ENCODE data around the gene RPS6KA5. TPM values are rescaled to one million over a fixed set of nuclear protein-coding genes. Genes with fewer than 3 reads are reported as not detected.

The RPS6KA5 gene
- total and polyA plus RNA-seq, 10 donors = 1.4 to 17.8 (median 8.5) TPM

GRCh38 chr14:90851327-90852036 is 209.0 kb downstream of the RPS6KA5 start:
- 91 to 95% (median 94%) methylated on average over 5 of the region's 5 CpGs for WGBS, 5 donors
- Histone ChIP-seq H3K4me3 (no peak overlapping the region), H3K4me1 (peaks cover 0 to 9% (median 2%) of the 10 kb centered on the region in 6 donors), H3K27ac (peak overlapping the region in 4 of 8 donors; percentile 27 to 51 (median 28)), H3K27me3 (replicated peaks in 1 of 7) (no peaks in the 10 kb centered on the region), H3K9me3 (no peaks in the 10 kb centered on the region), H3K36me3 (peaks cover 0 to 8% (median 0%) of the 10 kb centered on the region in 6 donors)
- intact Hi-C loops (cut with DNase I; ENCODE audit: low total_unique reads) = no loop called here
- TF ChIP-seq POLR2AphosphoS5 (IDR thresholded peaks at IDR 0.05) = no peak
- TF ChIP-seq POLR2A (IDR thresholded peaks at IDR 0.05) = no peak
- TF ChIP-seq CTCF (IDR thresholded peaks at IDR 0.05 in 8 of 11, conservative IDR thresholded peaks at IDR 0.05 in 3 of 11) = no peak
- DNase-seq = no peak

GRCh38 chr14:90850487-90850886 is 210.0 kb downstream of the RPS6KA5 start:
- TF ChIP-seq CTCF (IDR thresholded peaks at IDR 0.05 in 8 of 11, conservative IDR thresholded peaks at IDR 0.05 in 3 of 11) (no peak), POLR2AphosphoS5 (IDR thresholded peaks at IDR 0.05) (peak in 1 of 3 donors; percentile 66), POLR2A (IDR thresholded peaks at IDR 0.05) (no peak)
- Histone ChIP-seq H3K27ac (peak overlapping the region in 6 of 8 donors; percentile 27 to 57 (median 34)), H3K4me3 (no peak overlapping the region), H3K27me3 (replicated peaks in 1 of 7) (no peaks in the 10 kb centered on the region), H3K9me3 (no peaks in the 10 kb centered on the region), H3K36me3 (peaks cover 0 to 8% (median 0%) of the 10 kb centered on the region in 6 donors), H3K4me1 (peaks cover 0 to 6% (median 2%) of the 10 kb centered on the region in 6 donors)
- 42 to 66% (median 59%) methylated on average over 3 of the region's 3 CpGs for WGBS, 5 donors
- no peak for DNase-seq
- intact Hi-C loops (cut with DNase I; ENCODE audit: low total_unique reads) = no loop called here

DNA sequence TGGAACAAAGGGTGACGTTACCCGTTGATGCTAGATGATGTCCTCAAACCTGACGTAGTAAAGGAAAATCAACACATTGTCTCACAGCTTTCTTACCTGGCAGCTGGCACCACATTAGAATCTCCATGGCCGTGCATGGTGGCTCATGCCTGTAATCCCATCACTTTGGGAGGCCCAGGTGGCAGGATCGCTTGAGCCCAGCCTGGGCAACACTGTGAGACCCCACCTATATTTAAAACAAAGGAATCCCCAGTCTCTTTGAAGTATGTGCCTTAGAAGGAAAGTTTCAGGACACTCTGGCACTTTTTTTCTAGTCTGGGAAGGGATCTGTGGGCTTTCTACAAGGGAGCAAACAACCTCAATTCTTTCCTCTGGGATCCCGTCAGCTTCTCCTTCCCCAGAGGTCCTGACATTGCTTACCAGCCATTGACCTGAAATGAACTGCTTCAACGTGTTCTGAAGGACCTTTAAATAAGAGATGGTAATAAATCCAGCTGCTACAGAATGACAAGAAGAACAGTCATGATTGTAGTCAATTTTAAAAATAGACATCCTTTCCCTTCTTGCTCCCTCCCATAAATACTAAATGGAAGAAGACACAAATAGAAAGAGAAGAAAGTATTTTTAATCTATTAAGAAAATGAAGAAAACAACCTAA is 210.5 kb downstream of the RPS6KA5 start:
- Histone ChIP-seq H3K27me3 (replicated peaks in 1 of 7) (no peaks in the 10 kb centered on the region), H3K36me3 (peaks cover 0 to 8% (median 0%) of the 10 kb centered on the region in 6 donors), H3K4me3 (no peak overlapping the region), H3K27ac (peak overlapping the region in 5 of 8 donors; percentile 28 to 57 (median 39)), H3K4me1 (peaks cover 0 to 6% (median 2%) of the 10 kb centered on the region in 6 donors), H3K9me3 (no peaks in the 10 kb centered on the region)
- intact Hi-C loops (cut with DNase I; ENCODE audit: low total_unique reads) = no loop called here
- TF ChIP-seq POLR2A (IDR thresholded peaks at IDR 0.05) (no peak), CTCF (IDR thresholded peaks at IDR 0.05 in 8 of 11, conservative IDR thresholded peaks at IDR 0.05 in 3 of 11) (no peak), POLR2AphosphoS5 (IDR thresholded peaks at IDR 0.05) (no peak)
- 72 to 83% (median 80%) methylated on average over 7 of the region's 7 CpGs for WGBS, 5 donors
- DNase-seq = no peak
